ENCODE measurements around the gene SH3PXD2B.

Gene SH3PXD2B

DNA sequence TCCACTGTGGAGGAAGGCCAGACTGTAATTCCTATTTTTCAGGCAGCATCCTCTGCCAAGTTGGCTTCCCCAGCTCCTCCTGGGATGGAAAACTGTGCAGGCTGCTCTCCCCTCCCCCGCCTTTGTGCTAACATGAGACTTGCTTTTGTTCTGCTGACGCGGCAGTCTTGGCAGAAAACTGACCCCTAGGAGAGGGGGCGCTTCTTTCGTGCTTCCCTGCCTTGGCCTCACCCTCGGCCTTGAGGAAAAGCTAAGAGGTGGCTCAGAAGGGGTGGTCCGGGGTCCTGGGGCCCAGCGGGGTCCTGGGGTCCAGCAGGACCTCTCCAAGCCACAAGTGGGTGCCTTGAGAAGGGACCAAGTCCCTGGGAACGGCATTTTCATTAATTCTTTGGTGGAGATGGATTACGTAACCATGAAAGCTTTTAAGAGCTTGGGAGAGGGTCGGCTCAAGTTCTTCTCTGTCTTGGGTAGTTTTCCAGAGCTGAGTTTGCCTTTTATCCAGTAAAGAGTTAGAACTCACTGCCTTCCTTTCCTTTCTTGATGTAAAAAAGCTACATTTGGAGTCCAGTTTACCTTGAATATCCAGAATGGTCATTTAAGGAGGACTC, 51.0 kb downstream of the SH3PXD2B start:
- no peak for TF ChIP-seq SIN3A (IDR thresholded peaks at IDR 0.05; ENCODE audit: borderline replicate concordance, insufficient read depth, low read length)
- TF ChIP-seq, protein P1, sequence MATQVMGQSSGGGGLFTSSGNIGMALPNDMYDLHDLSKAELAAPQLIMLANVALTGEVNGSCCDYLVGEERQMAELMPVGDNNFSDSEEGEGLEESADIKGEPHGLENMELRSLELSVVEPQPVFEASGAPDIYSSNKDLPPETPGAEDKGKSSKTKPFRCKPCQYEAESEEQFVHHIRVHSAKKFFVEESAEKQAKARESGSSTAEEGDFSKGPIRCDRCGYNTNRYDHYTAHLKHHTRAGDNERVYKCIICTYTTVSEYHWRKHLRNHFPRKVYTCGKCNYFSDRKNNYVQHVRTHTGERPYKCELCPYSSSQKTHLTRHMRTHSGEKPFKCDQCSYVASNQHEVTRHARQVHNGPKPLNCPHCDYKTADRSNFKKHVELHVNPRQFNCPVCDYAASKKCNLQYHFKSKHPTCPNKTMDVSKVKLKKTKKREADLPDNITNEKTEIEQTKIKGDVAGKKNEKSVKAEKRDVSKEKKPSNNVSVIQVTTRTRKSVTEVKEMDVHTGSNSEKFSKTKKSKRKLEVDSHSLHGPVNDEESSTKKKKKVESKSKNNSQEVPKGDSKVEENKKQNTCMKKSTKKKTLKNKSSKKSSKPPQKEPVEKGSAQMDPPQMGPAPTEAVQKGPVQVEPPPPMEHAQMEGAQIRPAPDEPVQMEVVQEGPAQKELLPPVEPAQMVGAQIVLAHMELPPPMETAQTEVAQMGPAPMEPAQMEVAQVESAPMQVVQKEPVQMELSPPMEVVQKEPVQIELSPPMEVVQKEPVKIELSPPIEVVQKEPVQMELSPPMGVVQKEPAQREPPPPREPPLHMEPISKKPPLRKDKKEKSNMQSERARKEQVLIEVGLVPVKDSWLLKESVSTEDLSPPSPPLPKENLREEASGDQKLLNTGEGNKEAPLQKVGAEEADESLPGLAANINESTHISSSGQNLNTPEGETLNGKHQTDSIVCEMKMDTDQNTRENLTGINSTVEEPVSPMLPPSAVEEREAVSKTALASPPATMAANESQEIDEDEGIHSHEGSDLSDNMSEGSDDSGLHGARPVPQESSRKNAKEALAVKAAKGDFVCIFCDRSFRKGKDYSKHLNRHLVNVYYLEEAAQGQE (IDR thresholded peaks at IDR 0.05; ENCODE audit: insufficient read depth in 1 of 2, low read depth in 2 of 2, low read length in 2 of 2): no peak
- no peak for TF ChIP-seq POLR2AphosphoS5 (IDR thresholded peaks at IDR 0.05; ENCODE audit: low read depth, low read length)
- TF ChIP-seq TAF1 (IDR thresholded peaks at IDR 0.05; ENCODE audit: borderline replicate concordance, insufficient read depth, low read length): no peak
- TF ChIP-seq FOXP2 (optimal IDR thresholded peaks at IDR 0.05; ENCODE audit: borderline replicate concordance, extremely low read depth, extremely low read length, insufficient read depth): no peak

DNA sequence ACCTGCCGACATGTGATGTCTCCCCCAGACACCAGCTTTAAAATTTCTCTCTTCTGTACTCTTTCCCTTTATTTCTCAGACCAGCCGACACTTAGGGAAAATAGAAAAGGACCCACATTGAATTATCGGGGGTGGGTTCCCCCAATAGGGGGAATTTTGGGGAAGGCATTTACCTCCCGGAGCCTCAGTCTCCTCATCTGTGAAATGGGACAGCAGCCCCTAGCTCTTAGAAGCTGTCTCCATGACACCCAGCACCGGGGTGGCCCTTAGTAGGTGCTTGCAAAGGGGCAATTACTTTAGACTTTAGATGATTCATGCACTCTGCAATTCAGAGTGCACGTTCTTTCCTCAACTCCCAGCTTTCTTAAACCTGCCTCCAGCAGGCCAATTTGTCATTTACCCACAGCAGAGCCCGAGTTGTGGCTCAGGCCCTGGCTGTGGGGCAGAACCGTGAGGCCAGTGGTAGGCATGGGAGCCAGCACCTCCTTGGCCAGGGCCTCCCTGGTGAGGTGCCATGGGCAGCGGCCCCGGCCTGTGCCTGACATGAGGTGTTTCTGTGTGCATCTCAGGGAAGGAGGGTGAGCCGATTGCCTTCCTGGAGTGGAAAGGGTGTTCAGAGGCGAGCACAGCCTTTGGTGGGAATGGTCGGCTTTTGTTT, 51.7 kb downstream of the SH3PXD2B start:
- TF ChIP-seq POLR2AphosphoS5 (IDR thresholded peaks at IDR 0.05; ENCODE audit: low read depth, low read length) (no peak), TAF1 (IDR thresholded peaks at IDR 0.05; ENCODE audit: borderline replicate concordance, insufficient read depth, low read length) (no peak), SIN3A (IDR thresholded peaks at IDR 0.05; ENCODE audit: borderline replicate concordance, insufficient read depth, low read length) (no peak)
- TF ChIP-seq, protein P1 (IDR thresholded peaks at IDR 0.05; ENCODE audit: insufficient read depth in 1 of 2, low read depth in 2 of 2, low read length in 2 of 2): no peak

DNA sequence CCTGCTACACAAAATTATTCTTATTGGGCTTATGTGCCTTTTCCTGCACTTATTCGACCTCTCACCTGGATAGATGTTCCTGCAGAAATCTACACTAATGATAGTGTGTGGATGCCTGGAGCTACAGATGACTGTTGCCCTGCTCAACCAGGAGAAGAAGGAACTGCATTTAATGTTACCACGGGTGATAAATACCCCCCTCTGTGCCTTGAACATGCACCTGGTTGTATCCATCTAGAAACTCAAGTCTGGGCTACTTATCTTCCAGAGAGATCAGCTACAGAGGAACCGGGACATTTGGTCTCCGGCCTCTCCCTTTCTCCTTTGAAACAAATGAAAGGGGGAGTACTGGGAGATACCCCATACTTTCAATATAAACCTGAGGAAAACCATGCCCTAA, 54.5 kb downstream of the SH3PXD2B start:
- no peak for TF ChIP-seq POLR2AphosphoS5 (IDR thresholded peaks at IDR 0.05; ENCODE audit: low read depth, low read length)
- TF ChIP-seq, protein P1 (IDR thresholded peaks at IDR 0.05; ENCODE audit: insufficient read depth in 1 of 2, low read depth in 2 of 2, low read length in 2 of 2): no peak

DNA sequence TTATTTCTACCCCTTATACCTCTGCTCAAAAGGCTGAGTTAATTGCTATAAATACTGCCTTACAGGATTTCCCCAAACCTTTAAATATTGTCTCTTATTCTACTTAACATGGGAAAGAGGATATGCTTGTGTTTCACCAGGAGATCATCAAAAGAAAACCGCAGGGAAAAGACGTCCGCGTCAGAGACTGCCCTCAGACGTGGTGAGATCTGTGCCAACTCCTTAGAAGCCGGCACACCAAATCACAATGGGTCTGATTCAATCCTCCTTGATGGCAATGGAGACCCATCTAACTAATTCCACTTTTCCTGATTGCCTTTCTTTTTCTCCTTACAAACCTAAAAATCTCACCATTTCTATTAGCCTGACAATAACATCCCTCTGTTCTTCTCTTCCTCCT, 55.0 kb downstream of the SH3PXD2B start:
- no peak for TF ChIP-seq FOXP2 (optimal IDR thresholded peaks at IDR 0.05; ENCODE audit: borderline replicate concordance, extremely low read depth, extremely low read length, insufficient read depth)
- TF ChIP-seq, protein P1 (IDR thresholded peaks at IDR 0.05; ENCODE audit: insufficient read depth in 1 of 2, low read depth in 2 of 2, low read length in 2 of 2): no peak
- no peak for TF ChIP-seq POLR2AphosphoS5 (IDR thresholded peaks at IDR 0.05; ENCODE audit: low read depth, low read length)
- no peak for TF ChIP-seq TAF1 (IDR thresholded peaks at IDR 0.05; ENCODE audit: borderline replicate concordance, insufficient read depth, low read length)
- TF ChIP-seq SIN3A (IDR thresholded peaks at IDR 0.05; ENCODE audit: borderline replicate concordance, insufficient read depth, low read length): no peak

DNA sequence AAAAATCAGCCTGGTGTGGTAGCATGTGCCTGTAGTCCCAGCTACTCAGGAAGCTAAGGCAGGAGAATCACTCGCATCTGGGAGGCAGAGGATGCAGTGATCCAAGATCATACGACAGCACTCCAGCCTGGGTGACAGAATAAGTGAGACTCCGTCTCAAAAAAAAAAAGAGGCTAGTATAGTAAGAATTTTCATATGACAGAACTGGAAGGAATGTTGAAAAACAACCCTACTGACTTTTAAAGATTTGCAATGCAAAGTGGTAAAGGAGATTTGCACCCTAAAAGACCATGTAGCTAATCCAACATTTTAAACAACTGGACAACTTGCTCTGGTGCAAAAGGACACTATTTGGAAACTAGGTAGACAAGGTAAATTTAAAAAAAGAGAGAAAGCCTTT, 58.1 kb downstream of the SH3PXD2B start:
- no peak for TF ChIP-seq SIN3A (IDR thresholded peaks at IDR 0.05; ENCODE audit: borderline replicate concordance, insufficient read depth, low read length)
- TF ChIP-seq TAF1 (IDR thresholded peaks at IDR 0.05; ENCODE audit: borderline replicate concordance, insufficient read depth, low read length): no peak
- no peak for TF ChIP-seq FOXP2 (optimal IDR thresholded peaks at IDR 0.05; ENCODE audit: borderline replicate concordance, extremely low read depth, extremely low read length, insufficient read depth)
- TF ChIP-seq, protein P1 (IDR thresholded peaks at IDR 0.05; ENCODE audit: insufficient read depth in 1 of 2, low read depth in 2 of 2, low read length in 2 of 2): no peak
- TF ChIP-seq POLR2AphosphoS5 (IDR thresholded peaks at IDR 0.05; ENCODE audit: low read depth, low read length): no peak

Measured in PFSK-1 (cell line).